WTC11 (cell line): ENCODE measurements around the gene MBP. TPM values are rescaled to one million over a fixed set of nuclear protein-coding genes. Genes with fewer than 3 reads are reported as not detected.

Experiments used
- ATAC-seq: fragments of 200-7000 bp; cut with Tn5 transposase; 2 replicates; pipeline ENCODE4 v1.10.0; 2021; ENCODE audit warnings: mild to moderate bottlenecking, moderate library complexity
- CTCF ChIA-PET: fragments of 300-600 bp; sonication (Branson Sonifier 250); formaldehyde crosslinking; loops from one replicate; lab custom pipeline; 2021; ENCODE audit warnings: antibody characterized with exemption; lab: Charles Lee
- POLR2A ChIA-PET: fragments of 350-600 bp; sonication (Branson Sonifier 250); formaldehyde crosslinking; loops from one replicate; lab custom pipeline; 2021; ENCODE audit warnings: antibody characterized with exemption; lab: Charles Lee
- DNase-seq: peaks from one replicate; pipeline ENCODE4 v3.0.0; 2021; ENCODE audit warnings: low spot score
- H3K27ac Mint-ChIP-seq: 2 replicates; pipeline ENCODE4 v1.8.0; 2021; ENCODE audit warnings: mixed read lengths
- H3K27me3 Mint-ChIP-seq: 2 replicates; pipeline ENCODE4 v1.8.0; 2021; ENCODE audit warnings: low read depth, mild to moderate bottlenecking, moderate library complexity, mixed read lengths
- H3K36me3 Mint-ChIP-seq: 2 replicates; pipeline ENCODE4 v1.8.0; 2021; ENCODE audit warnings: mixed read lengths
- H3K4me1 Mint-ChIP-seq: 2 replicates; pipeline ENCODE4 v1.8.0; 2022; ENCODE audit warnings: mixed read lengths
- H3K4me3 Mint-ChIP-seq: 2 replicates; pipeline ENCODE4 v1.8.0; 2021; ENCODE audit warnings: mild to moderate bottlenecking, moderate library complexity, mixed read lengths
- H3K9me3 Mint-ChIP-seq: 2 replicates; pipeline ENCODE4 v1.8.0; 2021; ENCODE audit warnings: mixed read lengths
- ARID4B ChIP-seq: sonication (generic); formaldehyde crosslinking; IDR thresholded peaks from 2 replicates; pipeline ENCODE4 v1.8.0; 2023; ENCODE audit warnings: missing genetic modification reagents, mild to moderate bottlenecking, borderline replicate concordance
- ATF1 ChIP-seq: sonication (generic); formaldehyde crosslinking; IDR thresholded peaks from 2 replicates; pipeline ENCODE4 v1.8.1; 2023; ENCODE audit warnings: mild to moderate bottlenecking, moderate library complexity, missing genetic modification reagents
- ATF3 ChIP-seq: sonication (generic); formaldehyde crosslinking; conservative IDR thresholded peaks from 2 replicates; pipeline ENCODE4 v1.8.1; 2022; ENCODE audit warnings: mild to moderate bottlenecking, missing genetic modification reagents
- CREM ChIP-seq: sonication (generic); formaldehyde crosslinking; IDR thresholded peaks from 2 replicates; pipeline ENCODE4 v1.8.1; 2022; ENCODE audit warnings: mild to moderate bottlenecking, missing genetic modification reagents, moderate library complexity
- E2F4 ChIP-seq: sonication (generic); formaldehyde crosslinking; IDR thresholded peaks from 2 replicates; pipeline ENCODE4 v1.8.1; 2022; ENCODE audit warnings: low read depth, mild to moderate bottlenecking, moderate library complexity, missing genetic modification reagents, borderline replicate concordance
- ELF4 ChIP-seq: sonication (generic); formaldehyde crosslinking; IDR thresholded peaks from 2 replicates; pipeline ENCODE4 v1.8.1; 2022; ENCODE audit warnings: low read depth, mild to moderate bottlenecking, moderate library complexity, missing genetic modification reagents
- ERG ChIP-seq: fragments of 250-450 bp; sonication (Bioruptor Pico); IDR thresholded peaks from 2 replicates; pipeline ENCODE4 v1.8.0; 2021; ENCODE audit warnings: mild to moderate bottlenecking
- GTF2I ChIP-seq: fragments of 250-450 bp; sonication (Bioruptor Pico); conservative IDR thresholded peaks from 2 replicates; pipeline ENCODE4 v1.4.0; 2021; ENCODE audit warnings: mild to moderate bottlenecking
- HMGA2 ChIP-seq: fragments of 250-450 bp; sonication (Bioruptor Pico); IDR thresholded peaks from 2 replicates; pipeline ENCODE4 v1.4.0; 2021; ENCODE audit warnings: mild to moderate bottlenecking, moderate library complexity
- IRF1 ChIP-seq: sonication (generic); formaldehyde crosslinking; IDR thresholded peaks from 2 replicates; pipeline ENCODE4 v1.8.0; 2023; ENCODE audit warnings: missing genetic modification reagents
- IRF2 ChIP-seq: sonication (generic); formaldehyde crosslinking; IDR thresholded peaks from 2 replicates; pipeline ENCODE4 v1.8.0; 2022; ENCODE audit warnings: low read depth, missing genetic modification reagents, borderline replicate concordance
- JAZF1 ChIP-seq: fragments of 250-450 bp; sonication (Bioruptor Pico); IDR thresholded peaks from 2 replicates; pipeline ENCODE4 v1.9.0; 2021; ENCODE audit warnings: moderate library complexity, mild to moderate bottlenecking, inconsistent platforms
- NFATC4 ChIP-seq: fragments of 250-450 bp; sonication (Bioruptor Pico); IDR thresholded peaks from 2 replicates; pipeline ENCODE4 v1.9.0; 2021; ENCODE audit warnings: mild to moderate bottlenecking
- NR2C2 ChIP-seq: sonication (generic); formaldehyde crosslinking; IDR thresholded peaks from 2 replicates; pipeline ENCODE4 v1.8.0; 2022; ENCODE audit warnings: mild to moderate bottlenecking, missing genetic modification reagents
- OVOL2 ChIP-seq: fragments of 250-450 bp; sonication (Bioruptor Pico); IDR thresholded peaks from 2 replicates; pipeline ENCODE4 v1.9.0; 2021; ENCODE audit warnings: mild to moderate bottlenecking, borderline replicate concordance
- PREB ChIP-seq: sonication (generic); formaldehyde crosslinking; IDR thresholded peaks from 2 replicates; pipeline ENCODE4 v1.8.1; 2022; ENCODE audit warnings: mild to moderate bottlenecking, missing genetic modification reagents, moderate library complexity, borderline replicate concordance
- PRRX2 ChIP-seq: fragments of 250-450 bp; sonication (Bioruptor Pico); IDR thresholded peaks from 2 replicates; pipeline ENCODE4 v1.8.0; 2021; ENCODE audit warnings: mild to moderate bottlenecking
- SMAD3 ChIP-seq: sonication (generic); formaldehyde crosslinking; IDR thresholded peaks from 2 replicates; pipeline ENCODE4 v1.8.0; 2022; ENCODE audit warnings: missing genetic modification reagents, mild to moderate bottlenecking, borderline replicate concordance
- SOX15 ChIP-seq: fragments of 250-450 bp; sonication (Bioruptor Pico); IDR thresholded peaks from 2 replicates; pipeline ENCODE4 v1.9.0; 2021; ENCODE audit warnings: mild to moderate bottlenecking
- TEAD1 ChIP-seq: sonication (generic); formaldehyde crosslinking; IDR thresholded peaks from 2 replicates; pipeline ENCODE4 v1.8.0; 2022; ENCODE audit warnings: mild to moderate bottlenecking, missing genetic modification reagents
- USF2 ChIP-seq: sonication (generic); formaldehyde crosslinking; IDR thresholded peaks from 2 replicates; pipeline ENCODE4 v1.8.1; 2023; ENCODE audit warnings: mild to moderate bottlenecking, missing genetic modification reagents, moderate library complexity
- ZNF423 ChIP-seq: fragments of 250-450 bp; sonication (Bioruptor Pico); IDR thresholded peaks from 2 replicates; pipeline ENCODE4 v2.1.2; 2022; ENCODE audit warnings: mild to moderate bottlenecking, moderate library complexity
- ZSCAN18 ChIP-seq: fragments of 250-450 bp; sonication (Bioruptor Pico); IDR thresholded peaks from 2 replicates; pipeline ENCODE4 v2.1.2; 2022; ENCODE audit warnings: mild to moderate bottlenecking, moderate library complexity
- total RNA-seq: library from RNA; stranded (reverse); gene quantifications from 3 replicates; pipeline ENCODE4 v1.2.3, GENCODE V29; 2021

The MBP gene
- total RNA-seq, 1 experiment from 2014 or later, result 19.6 TPM

- ChIA-PET POLR2A (interaction anchor here (0.9 kb wide), 1 partner anchor 44 kb away, joined by 3 read pairs; no protein-coding TSS in a partner anchor), CTCF (interaction anchor here (1.1 to 1.7 kb wide), 2 partner anchors 54 to 157 kb away, joined by 3 to 7 read pairs; no protein-coding TSS in a partner anchor)
- Mint-ChIP-seq H3K9me3 (no peaks in the 10 kb centered on the region), H3K4me3 (no peak overlapping the region), H3K27me3 (no peaks in the 10 kb centered on the region), H3K27ac (0 out of 2 replicates have a peak overlapping the region, but pooled peaks have one; percentile 25), H3K4me1 (peaks cover 47% of the 10 kb centered on the region), H3K36me3 (no peaks in the 10 kb centered on the region)
- TF ChIP-seq SOX15 (CRISPR knock-in tag) (no peak), NFATC4 (CRISPR knock-in tag) (no peak), HMGA2 (CRISPR knock-in tag) (no peak), IRF1 (no peak), ATF3 (no peak), ATF1 (no peak), JAZF1 (CRISPR knock-in tag) (no peak), GTF2I (CRISPR knock-in tag) (no peak), ELF4 (CRISPR knock-in tag) (no peak), ERG (CRISPR knock-in tag) (no peak), CREM (no peak), NR2C2 (CRISPR knock-in tag) (no peak), IRF2 (CRISPR knock-in tag) (no peak), ZSCAN18 (CRISPR knock-in tag) (no peak)
- no peak for DNase-seq
- no peak for ATAC-seq
These were observed 78.3 kb downstream of the MBP start for GRCh38 chr18:77054288-77054605.

GRCh38 chr18:77053616-77054287, 78.8 kb downstream of the MBP start:
- Mint-ChIP-seq H3K4me3 (no peak overlapping the region), H3K4me1 (peaks cover 43% of the 10 kb centered on the region), H3K9me3 (no peaks in the 10 kb centered on the region), H3K36me3 (no peaks in the 10 kb centered on the region), H3K27me3 (no peaks in the 10 kb centered on the region), H3K27ac (peak overlapping the region; percentile 44)
- DNase-seq, result no peak
- no peak for ATAC-seq
- CTCF ChIA-PET, result interaction anchor here (1.1 to 1.7 kb wide), 2 partner anchors 53 to 158 kb away, joined by 3 to 7 read pairs; no protein-coding TSS in a partner anchor
- POLR2A ChIA-PET, result interaction anchor here (0.9 kb wide), 1 partner anchor 44 kb away, joined by 3 read pairs; no protein-coding TSS in a partner anchor
- TF ChIP-seq OVOL2 (CRISPR knock-in tag) (no peak), TEAD1 (CRISPR knock-in tag) (no peak), SMAD3 (no peak), ZNF423 (CRISPR knock-in tag) (no peak), E2F4 (no peak), USF2 (CRISPR knock-in tag) (no peak), PRRX2 (no peak), PREB (CRISPR knock-in tag) (no peak), ARID4B (no peak)
